GM18526 (cell line): ENCODE measurements around the gene CDC42EP5.
A peak's percentile ranks its signal among the peaks of the same experiment; 100 is the strongest.

Experiments used
- POLR2A ChIP-seq: IDR thresholded peaks from 3 replicates; pipeline ENCODE4 v1.6.1; 2011; ENCODE audit not compliant: insufficient read length; ENCODE audit errors: extremely low read depth

CDC42EP5 gene

DNA sequence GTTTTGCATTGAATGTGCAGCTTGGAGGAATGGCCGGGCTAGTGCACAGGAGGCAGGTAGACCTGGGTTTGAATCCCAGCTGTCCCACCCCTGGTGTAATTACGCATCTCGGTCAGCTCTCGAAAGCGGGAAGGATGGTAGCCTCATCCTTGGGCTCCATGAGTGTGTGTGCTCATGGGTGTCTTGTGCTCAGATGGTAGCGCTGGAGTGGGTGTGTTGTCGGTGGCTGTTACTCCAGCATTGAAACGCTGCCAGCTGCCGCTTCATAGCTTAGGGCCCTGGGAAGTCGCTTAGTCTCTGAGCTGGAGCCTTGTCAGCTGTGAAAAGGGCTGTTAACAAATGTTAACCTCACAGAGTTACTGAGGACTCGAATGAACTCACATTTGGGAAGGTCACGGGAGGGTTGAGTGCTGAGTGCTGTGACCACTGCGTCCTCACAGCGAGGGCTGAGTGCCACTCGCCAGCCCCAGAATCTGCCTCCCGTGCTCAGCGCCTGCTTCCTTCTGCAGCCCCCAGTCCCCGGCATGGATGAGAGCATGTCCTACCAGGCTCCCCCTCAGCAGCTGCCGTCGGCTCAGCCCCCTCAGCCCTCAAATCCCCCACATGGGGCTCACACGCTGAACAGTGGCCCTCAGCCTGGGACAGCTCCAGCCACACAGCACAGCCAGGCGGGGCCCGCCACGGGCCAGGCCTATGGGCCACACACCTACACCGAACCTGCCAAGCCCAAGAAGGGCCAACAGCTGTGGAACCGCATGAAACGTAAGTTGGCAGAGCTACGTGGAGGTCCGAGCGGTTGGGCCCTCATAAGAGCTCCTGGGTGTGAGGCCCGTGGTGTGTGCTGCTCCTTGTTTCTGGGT, 18.9 kb downstream of the CDC42EP5 start:
- no peak for TF ChIP-seq POLR2A

GRCh38 chr19:54452626-54453025, 20.5 kb downstream of the CDC42EP5 start:
- TF ChIP-seq POLR2A, result no peak

DNA sequence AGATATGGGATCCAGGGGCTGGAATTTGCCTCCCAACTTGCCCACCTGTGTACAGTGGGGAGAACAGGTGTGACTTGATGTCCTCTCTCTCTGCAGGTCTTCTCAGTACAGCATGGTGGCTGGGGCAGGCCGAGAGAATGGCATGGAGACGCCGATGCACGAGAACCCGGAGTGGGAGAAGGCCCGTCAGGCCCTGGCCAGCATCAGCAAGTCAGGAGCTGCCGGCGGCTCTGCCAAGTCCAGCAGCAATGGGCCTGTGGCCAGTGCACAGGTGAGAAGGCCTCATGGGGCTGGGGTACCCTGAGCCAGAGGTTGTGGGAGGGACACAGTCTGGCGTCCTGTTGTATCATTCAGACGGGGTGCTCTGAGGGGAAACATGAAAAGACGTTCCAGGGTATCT, 21.1 kb downstream of the CDC42EP5 start:
- no peak for TF ChIP-seq POLR2A

- no peak for TF ChIP-seq POLR2A
Measured at GRCh38 chr19:54451331-54451871, 21.7 kb downstream of the CDC42EP5 start.

DNA sequence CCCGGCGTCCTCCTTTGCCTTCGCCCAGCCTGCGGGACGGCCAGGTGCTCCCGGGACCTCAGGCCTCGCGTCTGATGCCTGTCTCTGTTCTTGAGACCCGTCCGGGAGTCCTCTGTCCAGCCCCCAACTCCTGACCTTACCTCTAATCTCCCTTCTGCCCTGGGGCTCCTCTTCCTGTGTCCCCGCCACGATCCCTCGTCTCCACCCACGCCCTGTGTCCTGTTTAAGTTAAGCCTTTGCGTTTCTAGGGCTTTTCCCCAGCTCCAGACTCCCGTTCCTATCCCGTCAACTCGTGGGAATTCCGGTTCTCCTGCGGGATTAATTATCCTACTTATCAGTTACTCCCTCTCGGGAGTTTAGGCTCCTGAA, 23.4 kb downstream of the CDC42EP5 start:
- TF ChIP-seq POLR2A, result no peak

DNA sequence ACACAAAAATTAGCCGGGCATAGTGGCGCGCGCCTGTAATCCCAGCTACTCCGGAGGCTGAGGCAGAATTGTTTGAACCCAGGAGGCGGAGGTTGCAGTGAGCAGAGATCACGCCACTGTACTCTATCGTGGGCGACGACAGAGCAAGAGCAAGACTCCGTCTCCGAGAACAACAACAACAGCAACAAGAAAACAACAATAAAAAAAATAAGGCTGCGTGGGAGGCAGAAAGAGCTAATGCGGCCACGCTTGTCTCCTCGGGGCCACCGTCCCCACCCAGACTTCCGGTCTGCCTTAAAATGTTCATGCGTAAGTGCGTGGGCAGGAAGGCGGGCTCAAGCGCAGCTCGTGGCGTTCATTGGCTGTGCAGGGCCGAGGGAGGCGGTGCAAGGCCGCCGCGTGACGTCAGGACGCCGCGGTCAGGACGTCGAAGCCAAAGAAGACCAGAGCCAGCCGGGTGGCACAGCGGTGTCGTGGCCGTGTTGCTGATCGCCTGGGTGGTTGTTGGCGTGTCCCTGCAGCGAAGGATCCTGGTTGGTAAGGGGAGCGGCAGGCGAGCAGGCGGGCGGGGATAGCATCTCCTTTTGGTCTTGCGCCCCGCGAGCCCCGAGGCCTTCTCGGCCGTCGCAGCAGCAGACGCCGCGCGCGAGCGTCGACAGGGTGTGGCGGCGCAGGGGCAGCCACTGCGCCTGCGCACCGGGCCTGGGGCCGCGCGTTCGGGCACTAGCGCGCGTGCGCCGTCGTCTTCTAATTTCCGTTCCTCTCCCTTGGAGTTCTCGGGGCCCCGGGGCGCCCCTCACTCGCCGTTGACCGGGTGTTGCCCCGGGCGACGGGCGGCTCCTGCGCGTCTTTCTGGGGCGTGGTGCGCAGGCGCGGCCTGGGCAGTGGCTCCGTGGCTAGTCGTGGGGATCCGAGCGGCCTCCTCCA, 24.1 kb downstream of the CDC42EP5 start, which contains the start of gene LENG8:
TSS of gene LENG8 (plus strand) at position 426 of the 927 bp plus-strand sequence. CDS start 2,146 bp downstream, outside the sequence.
- peak; percentile 95 for TF ChIP-seq POLR2A

- no peak for TF ChIP-seq POLR2A
Measured at GRCh38 chr19:54448040-54448773, 24.9 kb downstream of the CDC42EP5 start.

GRCh38 chr19:54444737-54445136, 28.4 kb downstream of the CDC42EP5 start:
- TF ChIP-seq POLR2A, result no peak

DNA sequence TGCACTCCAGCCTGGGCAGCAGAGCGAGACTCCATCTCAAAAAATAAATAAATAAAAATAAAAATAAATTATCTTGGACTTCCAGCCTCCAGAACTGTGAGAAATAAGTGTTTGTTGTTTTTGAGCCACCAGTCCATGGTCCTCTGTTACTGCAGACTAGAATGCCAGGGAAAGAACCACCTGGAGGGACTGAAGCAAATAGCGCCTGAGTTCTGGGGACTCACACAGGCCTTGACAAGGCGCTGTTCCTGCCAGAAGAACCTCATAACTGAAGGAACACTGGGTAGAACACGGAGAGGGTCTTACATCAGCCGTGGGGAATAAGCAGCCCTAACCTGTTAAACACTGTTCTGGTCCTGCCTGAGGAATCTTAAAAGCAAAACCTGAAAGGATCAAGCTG, 32.5 kb downstream of the CDC42EP5 start:
- no peak for TF ChIP-seq POLR2A

GRCh38 chr19:54439174-54439851, 33.8 kb downstream of the CDC42EP5 start:
- no peak for TF ChIP-seq POLR2A

DNA sequence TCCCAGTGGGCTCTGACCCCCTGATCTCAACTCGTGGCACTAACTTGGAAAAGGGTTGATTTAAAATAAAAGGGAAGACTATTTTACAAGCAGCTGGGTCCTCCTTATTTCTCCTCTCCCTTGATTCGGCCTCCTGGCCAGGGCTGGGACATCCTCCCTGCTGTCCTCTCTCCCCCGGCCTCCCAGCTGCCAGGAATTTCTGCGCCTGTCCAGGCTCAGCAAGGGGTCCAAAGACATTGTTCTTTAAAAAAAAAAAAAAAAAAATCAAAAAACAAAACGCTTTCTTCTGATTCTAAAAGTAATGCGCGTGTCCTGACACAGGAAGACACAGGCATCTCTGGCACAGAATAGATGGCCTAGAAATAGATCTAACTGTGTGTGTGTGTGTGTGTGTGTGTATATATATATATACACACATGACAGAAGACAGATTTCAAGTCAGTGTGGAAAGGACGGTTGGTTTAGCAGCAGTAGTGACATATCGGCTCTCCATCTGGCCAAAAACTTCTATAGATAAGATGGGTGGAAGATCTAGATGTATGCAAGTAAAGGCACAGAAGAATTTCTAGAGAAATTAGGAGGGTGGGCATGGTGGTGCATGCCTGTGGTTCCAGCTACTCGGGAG, 36.4 kb downstream of the CDC42EP5 start:
- TF ChIP-seq POLR2A, result no peak

DNA sequence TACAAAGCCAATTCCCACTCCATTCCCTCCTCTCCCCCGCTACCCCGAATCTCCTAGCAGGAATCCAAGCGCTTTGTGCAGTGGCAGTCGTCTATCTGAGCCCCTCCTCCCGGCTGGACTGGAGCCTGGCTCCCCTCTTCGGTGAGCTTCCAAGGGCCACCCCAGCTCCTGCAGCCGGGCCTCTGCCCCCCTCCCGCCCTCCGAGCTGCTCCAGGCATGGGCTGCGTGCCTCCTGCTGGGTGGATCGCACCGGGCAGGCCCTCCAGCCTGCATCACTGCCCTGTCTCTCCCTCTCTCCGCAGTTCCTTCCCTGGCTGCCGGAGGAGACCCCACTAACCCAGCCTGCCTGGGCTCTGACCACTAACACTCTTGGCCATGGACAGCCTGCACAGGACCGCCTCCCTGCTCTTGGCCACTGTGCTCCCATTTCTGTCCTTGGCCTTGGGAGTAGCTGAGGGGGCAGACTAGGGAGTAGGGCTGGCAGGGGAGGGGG, 37.0 kb downstream of the CDC42EP5 start:
- no peak for TF ChIP-seq POLR2A

DNA sequence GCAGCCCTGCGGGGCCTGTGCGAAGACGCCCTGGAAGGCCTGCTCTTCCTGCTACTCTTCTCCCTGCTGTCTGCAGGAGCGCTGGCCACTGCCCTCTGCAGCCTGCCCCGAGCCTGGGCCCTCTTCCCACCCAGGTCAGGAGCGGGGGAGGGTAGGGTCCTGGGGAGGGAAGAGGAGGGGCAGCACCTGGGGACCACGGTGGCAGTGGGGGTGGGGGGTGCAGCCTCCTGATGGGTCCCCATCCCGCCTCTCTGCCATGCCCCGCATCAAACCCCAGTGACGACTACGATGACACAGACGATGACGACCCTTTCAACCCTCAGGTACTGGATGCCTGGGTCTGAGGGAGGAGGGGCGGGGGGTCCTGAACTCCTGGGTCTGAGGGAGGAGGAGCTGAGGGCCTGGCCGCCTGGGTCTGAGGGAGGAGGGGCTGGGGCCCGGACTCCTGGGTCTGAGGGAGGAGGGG, 37.5 kb downstream of the CDC42EP5 start:
- TF ChIP-seq POLR2A, result no peak

DNA sequence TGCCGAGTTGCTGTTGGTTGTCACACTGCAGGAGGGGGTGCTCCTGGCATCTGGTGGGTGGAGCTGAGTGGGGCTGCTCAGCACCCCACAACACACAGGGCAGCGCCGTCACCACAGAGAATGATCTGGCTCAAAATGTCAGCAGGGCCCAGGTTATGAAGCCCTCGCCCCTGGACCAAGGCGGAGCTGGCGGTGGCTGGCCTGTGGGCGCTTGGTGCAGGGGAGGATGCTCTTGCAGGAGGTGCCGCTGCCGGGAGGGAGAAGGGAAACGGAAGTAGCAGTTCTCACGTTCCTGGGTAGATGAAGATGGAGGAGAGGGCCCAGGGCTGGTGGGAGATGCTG, 38.3 kb downstream of the CDC42EP5 start:
- no peak for TF ChIP-seq POLR2A
